Measurements from ENCODE around the gene GRIK2. TPM values are rescaled to one million over a fixed set of nuclear protein-coding genes. Genes with fewer than 3 reads are reported as not detected.

The GRIK2 gene
- total RNA-seq, 2 donors from 2014 or later: 7.7 to 12.1 TPM

DNA sequence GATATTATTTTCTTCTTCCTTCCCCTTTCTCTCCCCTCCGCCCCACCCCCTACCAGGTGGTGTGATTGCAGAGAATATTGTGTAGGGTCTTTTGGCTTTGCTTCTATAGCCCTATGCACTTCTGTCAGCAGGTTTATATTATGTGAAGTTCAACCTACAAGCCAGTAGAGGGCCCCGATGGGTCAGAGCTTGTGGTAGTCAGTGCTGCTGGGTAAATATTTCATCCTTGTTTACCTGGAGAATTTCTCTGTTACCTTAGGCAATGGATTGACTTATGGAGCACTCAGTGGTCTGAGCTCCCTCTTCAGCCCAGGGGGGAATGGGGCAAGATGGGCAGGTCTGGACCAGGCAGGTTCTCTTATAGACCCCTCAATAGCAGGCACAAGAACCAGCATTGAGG, 720.9 kb downstream of the GRIK2 start:
- TF ChIP-seq, protein P1, sequence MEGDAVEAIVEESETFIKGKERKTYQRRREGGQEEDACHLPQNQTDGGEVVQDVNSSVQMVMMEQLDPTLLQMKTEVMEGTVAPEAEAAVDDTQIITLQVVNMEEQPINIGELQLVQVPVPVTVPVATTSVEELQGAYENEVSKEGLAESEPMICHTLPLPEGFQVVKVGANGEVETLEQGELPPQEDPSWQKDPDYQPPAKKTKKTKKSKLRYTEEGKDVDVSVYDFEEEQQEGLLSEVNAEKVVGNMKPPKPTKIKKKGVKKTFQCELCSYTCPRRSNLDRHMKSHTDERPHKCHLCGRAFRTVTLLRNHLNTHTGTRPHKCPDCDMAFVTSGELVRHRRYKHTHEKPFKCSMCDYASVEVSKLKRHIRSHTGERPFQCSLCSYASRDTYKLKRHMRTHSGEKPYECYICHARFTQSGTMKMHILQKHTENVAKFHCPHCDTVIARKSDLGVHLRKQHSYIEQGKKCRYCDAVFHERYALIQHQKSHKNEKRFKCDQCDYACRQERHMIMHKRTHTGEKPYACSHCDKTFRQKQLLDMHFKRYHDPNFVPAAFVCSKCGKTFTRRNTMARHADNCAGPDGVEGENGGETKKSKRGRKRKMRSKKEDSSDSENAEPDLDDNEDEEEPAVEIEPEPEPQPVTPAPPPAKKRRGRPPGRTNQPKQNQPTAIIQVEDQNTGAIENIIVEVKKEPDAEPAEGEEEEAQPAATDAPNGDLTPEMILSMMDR (IDR thresholded peaks at IDR 0.05): no peak
- Histone ChIP-seq H3K36me3 (no peaks in the 10 kb centered on the region), H3K9me3 (no peaks in the 10 kb centered on the region), H3K4me1 (no peaks in the 10 kb centered on the region), H3K27ac (no peak overlapping the region), H3K4me3 (no peak overlapping the region), H3K27me3 (no peaks in the 10 kb centered on the region)
- DNase-seq (ENCODE audit: low spot score): no peak

DNA sequence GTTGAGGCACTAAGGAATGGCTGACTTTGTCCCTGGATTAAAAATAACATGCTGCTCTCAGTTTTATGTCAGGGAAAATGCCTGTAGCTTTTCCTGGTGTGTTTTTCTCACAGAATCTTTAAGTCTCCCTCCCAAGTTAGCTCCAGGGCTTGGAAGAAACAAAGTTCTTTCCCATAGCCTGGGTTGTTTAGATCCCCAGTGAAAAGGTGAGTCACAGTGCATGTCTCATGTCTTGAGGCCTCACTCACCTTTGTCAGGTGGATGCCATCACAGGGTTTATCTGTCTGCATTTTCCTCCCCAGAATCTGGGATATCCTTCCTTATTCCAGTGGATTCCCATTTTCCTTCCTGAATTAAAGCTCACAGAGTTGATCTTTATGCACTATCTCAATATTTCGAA, 722.4 kb downstream of the GRIK2 start:
- DNase-seq (ENCODE audit: low spot score): no peak
- no peak overlapping the region for H3K27ac ChIP-seq
- H3K4me1 ChIP-seq: no peaks in the 10 kb centered on the region
- H3K27me3 ChIP-seq: no peaks in the 10 kb centered on the region
- no peaks in the 10 kb centered on the region for H3K9me3 ChIP-seq
- TF ChIP-seq, protein P1 (IDR thresholded peaks at IDR 0.05): no peak
- H3K36me3 ChIP-seq: no peaks in the 10 kb centered on the region
- H3K4me3 ChIP-seq: no peak overlapping the region

DNA sequence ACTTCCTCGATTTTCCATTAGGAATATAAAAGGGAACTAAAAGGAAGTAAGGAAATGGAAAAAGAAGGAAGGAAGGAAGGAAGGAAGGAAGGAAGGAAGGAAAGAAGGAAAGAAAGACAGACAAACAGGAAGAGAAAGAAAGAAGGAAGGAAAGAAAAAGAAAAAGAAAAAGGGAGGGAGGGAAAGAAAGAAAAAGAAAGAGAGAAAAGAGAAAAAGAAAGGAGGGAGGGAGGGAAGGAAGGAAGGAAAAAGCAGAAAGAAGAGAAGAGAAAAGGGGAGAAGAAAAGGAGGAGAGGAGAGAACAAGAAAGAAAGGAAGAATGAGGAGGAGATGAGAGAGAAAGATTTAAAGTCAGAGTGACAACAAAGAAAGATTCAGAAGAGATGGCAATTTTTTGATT, 724.5 kb downstream of the GRIK2 start:
- H3K4me1 ChIP-seq: no peaks in the 10 kb centered on the region
- DNase-seq (ENCODE audit: low spot score): no peak
- H3K27me3 ChIP-seq: no peaks in the 10 kb centered on the region
- no peak overlapping the region for H3K27ac ChIP-seq
- H3K4me3 ChIP-seq: no peak overlapping the region
- TF ChIP-seq, protein P1 (IDR thresholded peaks at IDR 0.05): no peak
- no peaks in the 10 kb centered on the region for H3K9me3 ChIP-seq
- H3K36me3 ChIP-seq: no peaks in the 10 kb centered on the region

Data from right atrium auricular region (tissue), 2 donors.